Measurements from ENCODE around the gene SPC24.
"Not testable (repeated sequence)": the region's sequence is repeated elsewhere in the genome, so short reads cannot be mapped to it uniquely, and the experiment has no call there.

SPC24 gene

DNA sequence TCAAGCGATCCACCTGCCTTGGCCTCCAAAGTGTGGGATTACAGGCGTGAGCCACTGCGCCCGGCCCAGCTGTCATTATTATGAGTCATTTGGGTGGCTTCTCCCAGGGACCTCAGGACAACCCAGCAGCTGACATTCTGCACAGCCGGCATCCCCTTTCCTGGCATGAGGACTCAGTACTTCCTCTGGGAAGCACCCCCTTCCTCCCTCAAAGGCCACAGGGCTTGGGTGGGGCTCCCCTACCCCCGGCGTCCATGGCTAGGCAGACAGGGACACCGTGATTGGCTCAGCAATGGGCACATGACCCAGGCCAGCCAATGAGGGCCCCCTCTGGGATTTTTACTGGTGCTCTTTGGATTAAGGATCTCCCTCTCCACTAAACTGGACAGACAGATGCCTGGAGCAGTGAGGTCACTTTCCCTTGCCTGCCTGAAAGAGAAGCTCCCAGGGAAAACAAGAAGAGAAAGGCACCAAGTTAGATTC is 35.7 kb upstream of the SPC24 start:
- peak; percentile 37 for DNase-seq

DNA sequence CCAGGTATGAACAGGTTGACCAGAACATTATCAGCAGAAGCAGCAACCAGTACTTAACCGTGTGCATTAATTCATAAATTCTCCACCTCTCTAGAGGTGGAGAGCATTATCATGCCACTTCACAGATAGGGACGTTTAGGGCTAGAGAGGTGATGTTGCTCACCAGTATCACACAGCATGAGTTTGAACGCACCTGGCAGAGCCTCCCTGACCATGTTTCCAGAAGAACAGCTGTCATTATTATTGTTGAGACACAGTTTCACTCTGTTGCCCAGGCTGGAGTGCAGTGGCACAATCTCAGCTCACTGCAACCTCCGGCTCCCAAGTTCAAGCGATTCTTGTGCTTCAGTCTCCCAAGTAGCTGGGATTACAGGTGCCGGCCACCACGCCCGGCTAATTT is 34.9 kb upstream of the SPC24 start:
- no peak for DNase-seq

DNA sequence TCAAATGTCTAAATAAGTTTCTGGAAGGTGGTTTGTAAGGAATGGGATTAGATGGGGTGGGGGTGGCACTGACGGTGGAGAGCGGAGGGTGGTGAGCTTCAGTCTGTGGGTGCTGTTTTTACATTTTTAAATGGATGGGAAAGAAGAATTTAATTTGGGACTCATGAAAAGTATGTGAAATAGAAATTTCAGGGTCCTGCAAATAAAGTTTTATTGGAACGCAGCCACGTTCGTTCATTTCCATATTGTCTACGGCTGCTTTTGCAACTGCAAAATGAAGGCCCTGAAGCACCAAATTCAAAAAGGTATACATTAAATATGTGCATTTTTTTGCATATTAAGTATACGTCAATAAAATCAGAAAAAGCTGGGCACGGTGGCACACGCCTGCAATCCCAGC is 31.9 kb upstream of the SPC24 start:
- no peak for DNase-seq

DNA sequence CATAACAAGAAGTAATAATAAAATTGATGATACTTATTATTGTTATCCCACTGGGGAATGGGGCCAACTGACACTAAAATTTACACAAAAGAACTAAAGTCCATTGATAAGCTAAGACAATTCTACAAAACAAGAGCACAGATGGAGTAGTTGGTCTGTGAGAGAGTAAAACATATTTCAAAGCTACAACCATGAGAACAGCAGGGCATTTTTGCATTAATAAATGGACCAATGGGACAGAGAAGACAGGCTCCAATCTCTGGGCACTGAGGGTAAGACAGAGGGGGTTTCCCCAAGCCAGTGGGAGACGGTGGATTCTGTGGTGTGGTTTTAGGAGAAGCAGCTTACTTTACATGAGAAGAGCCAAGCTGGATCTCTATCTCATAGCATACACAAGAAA is 27.4 kb upstream of the SPC24 start:
- DNase-seq = no peak

DNA sequence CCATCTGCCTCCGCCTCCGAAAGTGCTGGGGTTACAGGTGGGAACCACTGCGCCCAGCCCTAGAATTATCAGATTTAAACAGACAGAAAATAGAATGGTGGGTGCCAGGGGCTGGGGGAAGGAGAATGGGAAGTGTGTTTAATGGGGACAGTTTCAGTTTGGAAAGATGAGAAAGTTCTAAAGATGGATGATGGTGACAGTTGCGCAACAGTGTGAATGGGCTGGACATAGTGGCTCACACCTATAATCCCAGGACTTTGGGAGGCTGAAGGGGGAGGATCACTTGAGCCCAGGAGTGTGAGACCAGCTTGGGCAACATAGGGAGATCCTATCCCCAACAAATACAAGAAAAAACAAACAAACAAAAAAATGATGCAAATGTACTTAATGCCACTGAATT is 25.9 kb upstream of the SPC24 start:
- DNase-seq = no peak

DNA sequence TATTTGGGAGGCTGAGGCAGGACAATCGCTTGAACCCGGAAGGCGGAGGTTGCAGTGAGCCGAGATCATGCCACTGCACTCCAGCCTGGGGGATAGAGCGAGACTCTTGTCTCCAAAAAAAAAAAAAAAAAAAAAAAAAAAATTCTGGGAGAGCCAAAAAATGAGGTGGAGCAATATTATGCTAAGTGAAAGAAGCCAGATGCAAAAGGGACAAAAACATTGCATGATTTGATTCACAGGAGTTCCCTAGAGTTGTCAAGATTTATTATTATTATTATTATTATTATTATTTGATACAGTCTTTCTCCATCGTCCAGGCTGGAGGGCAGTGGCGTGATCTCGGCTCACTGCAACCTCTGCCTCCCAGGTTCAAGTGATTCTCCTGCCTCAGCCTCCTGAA is 25.4 kb upstream of the SPC24 start:
- DNase-seq = not testable (repeated sequence)

DNA sequence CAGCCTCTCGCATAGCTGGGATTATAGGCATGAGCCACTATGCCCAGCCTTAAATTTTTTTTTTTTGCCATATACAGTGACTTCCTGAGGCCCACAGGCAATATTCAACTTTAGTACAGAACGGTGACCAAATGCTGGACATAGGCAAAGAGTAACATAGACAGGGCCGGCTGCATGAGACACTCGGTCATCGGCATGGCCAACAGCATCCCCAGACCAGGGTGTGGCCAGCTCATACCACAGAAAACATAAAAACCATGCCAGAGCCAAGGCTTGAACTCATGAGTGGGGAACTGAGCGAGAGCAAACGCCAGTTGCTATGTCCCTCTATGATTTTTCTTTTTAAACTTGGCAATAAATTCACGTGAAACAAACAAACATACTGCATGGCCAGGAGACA is 24.8 kb upstream of the SPC24 start:
- DNase-seq = no peak

DNA sequence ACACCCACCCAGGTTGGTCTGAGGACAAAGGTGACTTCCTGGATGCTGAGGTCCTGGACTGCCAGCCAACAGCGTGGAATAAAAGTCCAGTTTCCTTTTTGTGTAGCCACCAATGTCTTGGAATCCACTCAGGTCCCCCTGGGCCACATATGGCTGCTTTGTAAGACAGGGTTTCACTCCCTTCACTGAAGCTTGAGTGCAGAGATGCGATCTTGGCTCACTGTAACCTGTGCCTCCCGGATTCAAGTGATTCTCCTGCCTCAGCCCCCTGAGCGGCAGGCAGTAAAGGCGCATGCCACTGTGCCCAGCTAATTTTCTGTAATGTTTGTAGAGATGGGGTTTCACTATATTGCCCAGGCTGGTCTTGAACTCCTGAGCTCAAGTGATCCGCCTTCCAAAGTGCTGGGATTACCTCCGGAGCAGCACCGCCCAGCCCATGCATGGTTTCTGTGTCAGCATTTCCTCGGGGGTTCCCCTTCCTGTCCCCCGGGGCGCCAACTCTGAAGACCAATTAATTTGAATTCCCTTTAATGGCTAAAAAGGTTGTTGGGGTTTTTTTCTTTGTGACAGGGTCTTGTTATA is 24.2 kb upstream of the SPC24 start:
- peak; percentile 22 for DNase-seq

DNA sequence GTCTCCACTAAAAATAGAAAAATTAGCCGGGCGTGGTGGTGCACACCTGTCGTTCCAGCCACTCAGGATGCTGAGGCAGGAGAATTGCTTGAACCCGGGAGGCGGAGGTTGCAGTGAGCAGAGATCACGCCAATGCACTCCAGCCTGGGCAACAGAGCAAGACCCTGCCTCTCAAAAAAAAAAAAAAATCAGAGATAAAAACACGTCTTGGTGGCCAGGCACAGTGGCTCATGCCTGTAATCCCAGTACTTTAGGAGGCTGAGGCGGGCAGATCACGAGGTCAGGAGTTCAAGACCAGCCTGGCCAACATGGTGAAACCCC is 23.5 kb upstream of the SPC24 start:
- DNase-seq = not testable (repeated sequence)

DNA sequence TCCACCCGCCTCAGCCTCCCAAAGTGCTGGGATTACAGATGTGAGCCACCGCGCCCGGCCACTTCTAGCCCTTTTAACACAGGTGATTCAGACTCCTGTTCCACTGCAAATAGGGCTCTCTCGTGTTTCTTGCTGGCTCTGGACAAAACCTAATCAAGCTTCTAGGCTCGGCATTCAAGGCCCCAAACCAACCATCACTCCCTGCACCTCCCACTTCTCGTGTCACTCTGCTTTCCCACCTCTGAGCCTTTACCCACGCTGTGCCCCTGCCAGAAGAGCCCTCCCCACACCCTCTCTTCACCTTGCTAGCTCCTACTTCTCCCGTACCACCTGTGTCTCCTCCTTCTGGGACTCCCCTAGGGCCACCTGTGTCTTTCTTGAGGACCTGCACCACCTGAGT is 22.0 kb upstream of the SPC24 start:
- DNase-seq = no peak

DNA sequence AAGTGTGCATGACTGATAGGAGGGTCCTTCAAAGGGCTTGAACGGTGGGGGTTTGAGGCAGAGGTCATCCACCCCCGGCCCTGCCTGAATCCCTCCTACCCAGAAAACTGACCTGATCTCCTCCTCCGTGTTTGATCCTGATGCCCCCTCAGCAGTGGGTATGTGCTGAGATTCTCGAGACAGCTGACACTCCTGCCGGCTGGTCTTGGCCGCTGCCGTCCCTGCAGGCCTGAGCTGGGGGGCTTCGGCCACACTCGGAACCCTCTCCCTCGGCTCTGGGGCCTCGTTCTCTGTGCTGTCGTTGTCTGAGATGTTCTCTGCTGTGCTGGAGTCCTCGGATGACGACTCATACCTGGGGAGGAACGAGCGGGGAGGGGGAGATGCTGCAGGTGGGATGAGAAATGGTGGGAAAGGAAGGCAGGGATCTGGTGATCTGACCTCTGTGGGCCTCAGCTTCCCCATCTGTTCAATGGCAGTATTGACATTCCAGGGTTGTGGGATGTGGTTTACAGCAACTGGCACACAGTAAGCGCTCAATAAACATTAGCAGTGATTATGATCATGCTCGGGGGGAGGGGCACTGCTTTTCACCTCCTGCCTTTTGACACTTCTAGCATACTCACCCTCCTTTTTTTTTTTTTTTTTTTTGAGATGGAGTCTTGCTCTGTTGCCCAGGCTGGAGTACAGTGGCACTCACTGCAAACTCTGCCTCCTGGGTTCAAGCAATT is 21.0 kb upstream of the SPC24 start:
- no peak for DNase-seq

DNA sequence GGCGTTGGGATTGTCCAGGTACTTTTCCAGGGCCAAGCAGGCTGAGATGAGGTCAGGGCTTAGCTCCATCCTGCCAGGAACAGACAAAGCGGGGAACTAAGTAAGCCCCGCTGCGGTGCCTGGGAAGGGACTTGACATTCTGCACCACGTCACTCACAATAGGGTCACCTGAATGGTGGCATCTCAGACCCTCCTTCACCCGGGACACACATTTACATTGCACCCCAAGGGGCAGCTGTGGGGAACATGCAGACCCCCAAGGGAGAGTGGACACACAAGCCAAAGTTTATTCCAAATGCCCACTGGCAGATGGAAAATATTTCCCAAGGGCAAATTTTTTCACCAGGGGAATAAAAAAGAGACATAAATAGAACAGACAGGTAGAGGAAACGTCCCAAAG is 20.3 kb upstream of the SPC24 start:
- no peak for DNase-seq

DNA sequence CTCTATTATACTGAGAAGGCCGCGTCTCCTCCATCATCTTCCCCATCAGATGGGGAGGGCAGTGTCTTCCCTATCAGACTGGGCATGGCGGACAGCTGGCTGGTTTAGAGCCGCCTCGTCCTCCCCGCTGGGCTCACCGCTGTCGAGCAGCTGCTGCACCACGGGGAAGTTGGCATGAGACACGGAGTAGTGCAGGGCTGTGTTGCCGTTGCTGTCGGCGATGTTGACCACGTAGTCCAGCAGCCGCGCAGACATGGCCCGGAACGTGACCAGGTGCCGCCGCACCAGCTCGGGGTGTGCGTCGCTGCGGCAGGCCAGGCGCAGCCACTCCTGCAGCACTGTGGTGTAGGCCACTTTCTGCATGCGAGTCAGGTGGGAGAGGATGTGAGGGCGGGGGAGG is 18.8 kb upstream of the SPC24 start:
- DNase-seq = no peak

DNA sequence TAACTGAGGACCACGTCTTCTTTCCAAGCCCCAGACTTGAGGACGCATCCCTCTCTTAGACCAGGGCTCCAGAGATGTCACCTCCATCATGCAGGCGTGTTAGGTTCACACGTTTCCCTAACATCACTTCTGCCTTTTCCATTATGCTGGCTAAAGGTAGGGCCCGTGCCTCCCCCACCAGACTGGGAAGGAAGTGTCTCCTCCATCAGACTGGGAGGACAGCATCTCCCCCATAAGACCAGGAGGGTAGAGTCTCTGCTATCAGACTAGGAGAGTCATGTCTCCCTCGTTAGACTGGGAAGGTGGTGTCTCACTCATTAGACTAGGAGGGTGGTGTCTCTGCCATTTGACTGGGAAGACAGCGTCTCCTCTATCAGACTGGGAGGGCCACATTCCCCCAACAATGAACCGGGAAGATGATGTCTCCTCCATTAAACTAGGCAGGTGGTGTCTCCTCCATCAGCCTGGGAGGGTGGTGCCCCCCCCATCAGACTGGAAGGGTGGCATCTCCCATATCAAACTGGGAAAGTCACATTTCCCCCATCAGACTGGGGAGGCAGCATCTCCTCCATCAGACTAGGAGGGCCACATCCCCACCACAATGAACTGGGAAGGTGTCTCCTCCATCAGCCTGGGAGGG is 18.1 kb upstream of the SPC24 start:
- DNase-seq = no peak

DNA sequence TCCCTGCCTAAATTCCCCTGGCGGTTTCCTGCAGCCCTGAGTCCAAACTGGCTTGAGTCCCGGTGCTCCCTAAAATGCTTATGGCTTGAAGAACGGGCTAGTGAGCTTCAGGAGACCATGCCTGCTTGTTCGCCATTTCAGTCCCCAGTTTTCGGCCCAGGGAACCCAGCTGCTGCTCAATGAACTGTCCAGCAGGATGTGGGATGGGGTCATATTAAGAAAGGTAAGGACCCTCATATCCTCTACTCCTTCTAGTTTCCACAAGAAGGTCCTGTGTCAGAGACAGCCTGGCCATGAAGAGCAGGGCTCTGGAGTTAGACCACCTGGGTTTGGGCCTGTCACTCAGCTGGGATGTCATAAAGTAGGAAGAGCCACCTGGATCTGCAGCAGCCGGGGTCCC is 17.0 kb upstream of the SPC24 start:
- no peak for DNase-seq

DNA sequence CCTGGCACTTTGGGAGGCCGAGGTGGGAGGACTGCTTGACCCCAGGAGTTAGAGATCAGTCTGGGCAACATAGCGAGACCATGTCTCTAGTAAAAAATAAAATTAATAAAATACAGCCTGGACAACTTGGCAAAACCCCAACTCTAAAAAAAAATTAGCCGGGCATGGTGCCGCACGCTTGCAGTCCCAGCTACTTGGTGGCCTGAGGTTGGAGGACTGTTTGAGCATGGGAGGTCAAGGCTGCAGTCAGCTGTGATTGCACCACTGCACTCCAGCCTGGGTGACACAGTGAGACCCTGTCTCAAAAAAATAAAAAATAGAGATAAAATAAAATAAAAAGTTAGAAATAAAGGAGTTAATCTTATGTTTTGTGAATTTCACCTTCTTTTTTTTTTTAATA is 15.6 kb upstream of the SPC24 start:
- DNase-seq = no peak

DNA sequence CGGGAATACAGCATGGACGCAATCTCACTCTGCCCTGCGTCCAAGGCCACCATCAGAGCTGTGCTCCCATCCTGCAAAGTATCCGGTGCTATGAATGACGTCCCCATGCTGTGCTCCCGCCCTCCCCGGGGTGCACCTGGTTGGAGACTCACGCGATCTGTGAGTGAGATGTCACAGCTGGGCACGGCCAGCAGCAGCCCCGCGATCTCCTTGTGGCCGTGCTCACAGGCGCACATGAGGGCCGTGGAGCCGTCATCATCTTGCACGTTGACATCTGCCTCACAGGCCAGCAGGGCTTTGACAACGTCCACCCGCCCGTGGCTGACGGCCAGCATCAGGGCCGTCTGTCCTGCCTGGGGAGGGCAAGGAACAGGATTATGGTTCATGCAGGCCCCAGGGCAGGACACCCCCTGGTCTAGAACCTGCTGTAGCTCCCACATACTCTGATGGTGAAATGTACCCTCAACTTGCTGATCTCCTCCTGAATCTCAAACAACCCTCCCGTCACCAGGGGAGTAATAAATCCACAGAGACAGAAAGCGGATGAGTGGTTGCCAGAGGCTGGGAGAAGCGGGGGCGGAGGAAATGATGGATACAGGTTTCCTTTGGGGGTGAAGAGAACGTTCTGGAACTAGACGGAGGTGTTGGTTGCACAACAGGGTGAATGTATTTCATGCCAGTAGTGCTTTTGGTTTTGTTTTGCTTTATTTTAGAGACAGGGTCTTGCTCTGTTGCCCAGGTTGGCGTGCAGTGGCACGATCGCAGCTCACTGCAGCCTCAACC is 14.5 kb upstream of the SPC24 start:
- DNase-seq = no peak

DNA sequence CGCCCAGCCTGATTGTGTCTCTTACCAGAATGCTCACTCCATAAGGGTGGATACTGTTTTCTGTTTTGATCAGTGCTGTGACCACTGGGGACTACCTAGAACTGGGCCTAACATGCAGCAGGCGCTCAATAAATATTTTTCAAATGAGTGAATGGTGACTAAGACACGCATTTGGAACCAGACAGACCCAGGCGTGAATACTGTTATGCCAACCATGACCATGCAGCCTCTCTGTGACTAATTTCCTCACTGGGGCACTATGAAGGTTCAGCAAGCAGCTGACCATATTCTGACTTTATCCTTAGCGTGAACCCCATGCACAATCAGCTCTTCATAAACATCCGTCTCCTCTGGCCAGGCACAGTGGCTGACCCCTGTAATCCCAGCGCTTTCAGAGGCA is 13.0 kb upstream of the SPC24 start:
- no peak for DNase-seq

DNA sequence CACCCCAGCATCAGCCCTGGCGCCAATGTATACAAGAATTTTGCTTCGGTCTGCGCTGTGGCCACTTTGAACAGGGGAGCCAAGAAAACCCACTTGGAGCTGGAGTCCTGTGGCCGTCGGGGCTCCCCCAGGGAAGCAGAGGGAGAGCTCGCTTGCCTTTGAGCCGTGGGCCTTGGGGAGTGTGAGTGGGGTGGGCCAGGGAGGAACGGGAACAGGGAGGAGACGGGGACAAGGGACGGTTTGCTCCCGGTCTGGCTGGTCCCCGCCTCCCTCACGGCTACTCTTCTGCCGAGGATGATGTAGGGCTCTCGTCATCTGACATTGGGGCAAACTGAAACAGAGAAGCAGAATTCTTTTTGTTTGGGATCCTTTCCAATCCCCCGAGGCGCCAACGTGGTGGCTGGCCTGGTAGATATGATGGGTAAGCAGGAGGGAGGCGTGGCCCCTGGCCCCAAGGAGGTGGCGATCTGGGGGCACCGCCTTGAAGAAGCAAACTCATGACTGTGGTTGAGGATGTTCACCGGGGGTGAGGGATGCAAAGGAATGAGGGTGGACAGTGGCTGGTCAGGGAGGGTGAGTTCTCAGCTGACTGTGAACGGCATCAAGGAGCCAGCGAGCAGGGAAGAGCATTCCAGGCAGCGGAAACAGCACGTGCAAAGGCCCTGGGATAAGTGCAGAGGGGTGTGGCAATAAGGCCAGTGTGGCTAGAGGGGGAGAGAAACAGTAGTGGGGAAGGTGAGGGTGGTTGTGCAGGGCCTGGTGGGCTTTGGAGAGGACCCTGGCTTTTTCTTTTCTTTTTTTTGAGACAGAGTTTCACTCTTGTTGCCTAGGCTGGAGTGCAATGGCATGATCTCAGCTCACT is 10.9 kb upstream of the SPC24 start:
- no peak for DNase-seq

DNA sequence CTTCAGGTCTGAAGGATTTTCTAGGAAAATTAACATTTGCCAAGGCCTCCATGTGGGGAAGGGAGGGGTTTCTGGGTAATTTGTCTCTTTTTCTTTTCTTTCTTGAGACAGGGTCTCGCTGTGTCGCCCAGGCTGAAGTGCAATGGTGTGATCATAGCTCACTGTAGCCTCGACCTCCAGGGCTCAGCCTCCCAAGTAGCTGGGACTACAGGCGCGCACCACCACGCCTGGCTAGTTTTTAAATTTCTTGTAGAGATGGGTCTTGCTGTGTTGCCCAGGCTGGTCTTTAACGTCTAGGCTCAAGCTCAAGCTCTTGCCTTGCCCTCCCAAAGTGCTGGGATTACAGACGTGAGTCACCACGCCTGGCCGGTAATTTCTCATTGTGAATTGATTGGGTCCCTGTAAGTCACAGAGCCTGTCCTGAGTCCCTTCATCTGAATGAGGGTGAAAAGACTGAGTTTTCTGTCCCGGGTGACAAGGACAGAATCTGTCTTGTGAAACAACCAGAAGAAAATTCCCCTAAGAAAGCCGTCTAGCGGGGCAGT is 10.0 kb upstream of the SPC24 start:
- DNase-seq = no peak

DNA sequence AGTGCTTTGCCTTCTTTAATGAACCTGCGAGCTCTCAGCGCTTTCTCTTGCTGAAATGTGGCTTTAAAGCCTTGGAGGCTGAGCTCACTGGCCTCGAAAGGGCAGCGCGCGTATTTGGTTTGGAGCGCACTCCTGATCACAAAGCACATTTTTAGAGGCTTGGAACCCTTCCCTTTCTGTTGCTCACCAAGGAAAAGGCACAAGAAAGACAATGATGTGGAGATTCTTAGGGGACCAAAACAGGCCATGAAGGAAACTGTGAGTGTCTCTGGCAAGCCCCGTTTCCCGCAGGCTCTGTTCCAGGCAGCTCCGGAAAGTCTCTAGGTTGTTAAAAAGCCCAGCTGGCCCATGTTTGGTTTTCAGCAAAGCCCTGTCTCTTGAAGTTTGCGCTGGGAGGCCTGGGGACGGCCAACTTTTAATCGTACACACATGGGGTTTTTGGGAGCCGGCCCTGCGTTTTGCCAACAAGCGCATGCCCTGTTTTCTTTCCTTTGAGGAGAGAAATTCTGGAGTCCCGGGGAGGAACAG is 9.4 kb upstream of the SPC24 start:
- no peak for DNase-seq

DNA sequence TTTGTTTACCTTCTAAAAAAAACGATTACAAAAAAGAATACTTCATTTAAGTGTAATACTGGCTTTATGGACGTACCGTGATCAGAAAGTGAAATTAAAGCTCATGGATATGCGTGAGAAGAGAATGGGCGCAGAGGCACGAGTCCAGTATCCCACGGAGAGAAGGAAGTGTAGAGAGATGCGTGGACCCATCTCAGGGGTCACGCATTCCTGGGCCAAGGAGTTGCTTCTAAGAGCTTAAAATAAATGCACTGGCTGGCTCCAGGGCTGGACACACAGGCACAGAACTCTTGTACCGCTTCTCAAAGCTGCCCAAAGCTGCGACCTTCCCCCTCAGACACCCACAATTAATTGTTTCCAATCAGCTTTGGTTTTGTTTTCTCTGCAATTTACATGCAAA is 8.7 kb upstream of the SPC24 start:
- no peak for DNase-seq

All from CD4-positive, alpha-beta T cell treated with Interleukin-15 for 1 hour (primary cell).